ENCODE results near the gene KCNH6. TPM values are rescaled to one million over a fixed set of nuclear protein-coding genes. Genes with fewer than 3 reads are reported as not detected.

The KCNH6 gene
- total RNA-seq, 2 donors from 2014 or later: not detected

DNA sequence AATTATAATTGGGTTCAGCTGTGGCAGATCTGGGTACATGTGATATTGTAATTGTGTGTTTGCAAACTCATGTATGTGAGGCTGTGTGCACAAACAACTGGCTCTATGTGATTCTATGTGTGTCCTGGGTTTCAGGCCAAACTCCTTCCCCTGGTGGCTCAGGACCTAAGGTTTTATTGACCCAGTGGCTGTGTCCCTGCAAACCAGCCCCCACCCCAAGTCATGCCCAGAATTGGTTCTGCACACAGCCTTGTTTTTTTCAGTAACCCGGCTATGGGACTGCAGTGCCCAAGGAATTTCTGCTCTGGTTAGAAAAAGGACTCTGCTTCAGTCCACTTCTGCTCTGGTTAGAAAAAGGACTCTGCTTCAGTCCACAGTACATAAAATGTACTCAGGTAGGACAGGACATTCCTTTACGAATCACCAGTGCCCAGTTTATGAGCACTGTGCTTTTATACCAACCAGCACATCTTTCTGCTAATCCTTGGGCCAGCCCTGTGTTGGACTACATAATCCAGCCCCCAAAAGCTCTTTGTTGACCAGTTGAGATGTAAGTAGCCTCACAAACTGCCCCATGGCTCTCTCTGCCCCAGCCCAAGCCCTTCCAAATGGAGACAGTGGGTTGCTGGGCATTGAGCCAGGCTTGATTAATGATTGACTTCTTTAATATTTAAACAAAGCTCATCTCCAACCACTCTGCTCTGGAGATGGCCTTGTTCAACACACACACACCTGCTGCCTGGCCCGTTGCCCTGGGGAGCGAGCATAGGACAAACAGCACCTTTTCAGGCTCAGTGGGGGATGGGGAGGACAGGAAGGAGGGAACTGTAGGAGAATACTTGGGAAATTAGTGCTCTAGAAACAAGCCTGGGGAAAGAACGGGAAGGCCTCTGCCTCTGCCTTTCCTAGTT lies 2.9 kb upstream of the KCNH6 start:
- Mint-ChIP-seq H3K9me3 (no peaks in the 10 kb centered on the region), H3K27ac (no peak overlapping the region), H3K36me3 (ENCODE audit: insufficient read depth in 2 of 2) (no peaks in the 10 kb centered on the region), H3K27me3 (ENCODE audit: low read depth) (peaks cover 29% of the 10 kb centered on the region), H3K4me3 (no peak overlapping the region), H3K4me1 (ENCODE audit: low read depth) (peaks cover 23% of the 10 kb centered on the region)
- DNase-seq (no peak), ATAC-seq (replicated peaks in 1 of 2) (no peak)

DNA sequence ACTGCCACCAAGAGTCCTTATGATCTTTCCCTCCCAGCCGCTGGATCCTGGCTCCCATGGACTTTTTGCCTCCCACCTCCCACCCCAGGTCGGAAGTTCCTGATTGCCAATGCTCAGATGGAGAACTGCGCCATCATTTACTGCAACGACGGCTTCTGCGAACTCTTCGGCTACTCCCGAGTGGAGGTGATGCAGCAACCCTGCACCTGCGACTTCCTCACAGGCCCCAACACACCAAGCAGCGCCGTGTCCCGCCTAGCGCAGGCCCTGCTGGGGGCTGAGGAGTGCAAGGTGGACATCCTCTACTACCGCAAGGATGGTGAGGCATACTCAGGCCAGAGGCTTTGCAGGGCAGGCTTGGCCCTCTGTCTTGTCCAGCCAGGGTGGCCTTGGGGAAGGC lies 893 bp downstream of the KCNH6 start:
- DNase-seq (no peak), ATAC-seq (replicated peaks in 1 of 2) (no peak)
- H3K4me1 Mint-ChIP-seq (ENCODE audit: low read depth): peaks cover 7% of the 10 kb centered on the region
- H3K36me3 Mint-ChIP-seq (ENCODE audit: insufficient read depth in 2 of 2): no peaks in the 10 kb centered on the region
- H3K9me3 Mint-ChIP-seq: no peaks in the 10 kb centered on the region
- H3K27ac Mint-ChIP-seq: no peak overlapping the region
- peak overlapping the region in 1 of 2 donors; percentile 50 for H3K4me3 Mint-ChIP-seq
- peaks cover 31% of the 10 kb centered on the region for H3K27me3 Mint-ChIP-seq (ENCODE audit: low read depth)

DNA sequence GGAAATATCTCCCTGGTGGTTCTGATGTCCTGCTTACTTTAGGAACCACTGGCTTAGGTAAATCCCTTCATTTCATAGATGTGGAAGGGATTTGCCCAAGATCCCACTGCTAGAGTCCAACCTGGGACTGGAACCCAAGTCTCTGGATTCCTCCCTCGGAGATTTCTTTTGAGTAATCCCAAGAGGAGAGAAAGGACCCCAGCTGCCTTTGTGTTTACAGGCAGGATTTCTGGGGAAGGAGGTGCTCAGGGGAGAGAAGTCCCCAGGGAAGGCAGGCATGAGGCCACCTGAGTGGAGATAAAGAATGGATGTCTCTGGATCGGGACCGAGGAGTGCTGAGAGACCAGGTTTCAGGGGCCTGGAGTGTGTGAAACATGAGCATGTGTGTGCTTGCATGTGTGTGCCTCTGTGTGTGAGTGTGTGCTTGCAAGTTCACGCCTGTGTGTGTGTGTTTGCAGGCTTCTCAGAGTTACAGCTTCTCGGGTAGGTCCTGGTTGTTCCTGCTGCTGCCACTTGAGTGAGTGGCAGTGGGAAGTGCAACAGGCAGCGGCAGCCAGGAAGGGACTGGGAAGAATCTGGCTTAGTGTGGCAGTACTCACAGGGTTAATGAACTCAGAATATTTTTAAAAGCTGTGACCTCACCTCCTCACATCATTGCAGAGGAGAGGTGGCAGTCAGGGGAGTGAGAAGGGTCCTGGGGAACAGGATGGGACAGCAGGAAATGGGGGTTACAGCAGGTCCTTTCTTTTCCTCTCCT lies 2.2 kb downstream of the KCNH6 start:
- Mint-ChIP-seq H3K27ac (no peak overlapping the region), H3K9me3 (no peaks in the 10 kb centered on the region), H3K4me3 (no peak overlapping the region), H3K4me1 (ENCODE audit: low read depth) (peaks cover 7% of the 10 kb centered on the region), H3K36me3 (ENCODE audit: insufficient read depth in 2 of 2) (no peaks in the 10 kb centered on the region), H3K27me3 (ENCODE audit: low read depth) (peaks cover 31% of the 10 kb centered on the region)
- ATAC-seq (replicated peaks in 1 of 2): no peak
- DNase-seq: no peak

DNA sequence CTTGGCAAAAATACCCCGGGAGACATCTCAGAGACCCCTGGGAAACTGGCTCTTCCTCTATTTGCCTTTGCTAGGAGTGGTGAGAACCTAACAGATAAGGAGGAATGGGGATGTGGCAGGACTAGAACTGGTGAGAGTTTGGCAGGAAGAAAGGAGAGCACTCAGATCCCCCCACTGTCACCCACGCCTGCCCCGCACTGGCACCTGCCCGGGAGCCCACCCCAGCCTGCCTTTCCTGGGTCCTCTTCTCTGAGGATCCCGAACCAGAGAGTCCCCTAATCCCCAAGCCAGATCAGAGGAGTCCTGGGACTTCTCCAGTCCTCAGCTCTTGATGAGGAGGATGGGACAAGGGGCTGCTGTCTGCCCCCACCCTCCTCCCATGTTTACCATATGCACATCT lies 3.7 kb downstream of the KCNH6 start:
- H3K27ac Mint-ChIP-seq: no peak overlapping the region

DNA sequence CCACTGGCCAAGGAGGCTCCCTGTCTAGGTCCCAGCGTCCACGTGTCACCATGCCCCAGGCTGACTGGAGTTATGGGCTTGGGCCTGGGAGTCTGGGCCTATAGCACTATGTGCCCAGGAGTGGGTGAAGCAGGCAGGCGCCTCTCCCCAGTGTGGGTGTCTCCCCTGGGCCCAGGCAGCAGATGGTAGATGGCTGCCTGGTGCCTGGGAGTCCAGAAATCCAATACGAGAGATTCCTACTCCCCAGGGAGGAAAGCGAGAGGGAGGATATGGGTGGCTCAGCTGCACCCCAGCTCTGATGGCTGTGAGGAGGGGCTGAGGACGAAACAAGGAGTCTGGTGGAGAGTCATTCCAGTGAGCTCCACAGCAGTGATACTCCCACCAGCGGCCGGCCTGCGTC lies 5.0 kb downstream of the KCNH6 start:
- Mint-ChIP-seq H3K27me3 (ENCODE audit: low read depth) (peaks cover 31% of the 10 kb centered on the region), H3K9me3 (no peaks in the 10 kb centered on the region), H3K4me3 (no peak overlapping the region), H3K4me1 (ENCODE audit: low read depth) (peaks cover 7% of the 10 kb centered on the region), H3K36me3 (ENCODE audit: insufficient read depth in 2 of 2) (no peaks in the 10 kb centered on the region), H3K27ac (no peak overlapping the region)
- DNase-seq (no peak), ATAC-seq (replicated peaks in 1 of 2) (no peak)

More for the DNA sequence above, 3.7 kb downstream of the KCNH6 start:
- DNase-seq: no peak
- Mint-ChIP-seq H3K27me3 (ENCODE audit: low read depth) (peaks cover 31% of the 10 kb centered on the region), H3K9me3 (no peaks in the 10 kb centered on the region), H3K4me3 (no peak overlapping the region), H3K36me3 (ENCODE audit: insufficient read depth in 2 of 2) (no peaks in the 10 kb centered on the region), H3K4me1 (ENCODE audit: low read depth) (peaks cover 7% of the 10 kb centered on the region)
- no peak for ATAC-seq (replicated peaks in 1 of 2)

DNA sequence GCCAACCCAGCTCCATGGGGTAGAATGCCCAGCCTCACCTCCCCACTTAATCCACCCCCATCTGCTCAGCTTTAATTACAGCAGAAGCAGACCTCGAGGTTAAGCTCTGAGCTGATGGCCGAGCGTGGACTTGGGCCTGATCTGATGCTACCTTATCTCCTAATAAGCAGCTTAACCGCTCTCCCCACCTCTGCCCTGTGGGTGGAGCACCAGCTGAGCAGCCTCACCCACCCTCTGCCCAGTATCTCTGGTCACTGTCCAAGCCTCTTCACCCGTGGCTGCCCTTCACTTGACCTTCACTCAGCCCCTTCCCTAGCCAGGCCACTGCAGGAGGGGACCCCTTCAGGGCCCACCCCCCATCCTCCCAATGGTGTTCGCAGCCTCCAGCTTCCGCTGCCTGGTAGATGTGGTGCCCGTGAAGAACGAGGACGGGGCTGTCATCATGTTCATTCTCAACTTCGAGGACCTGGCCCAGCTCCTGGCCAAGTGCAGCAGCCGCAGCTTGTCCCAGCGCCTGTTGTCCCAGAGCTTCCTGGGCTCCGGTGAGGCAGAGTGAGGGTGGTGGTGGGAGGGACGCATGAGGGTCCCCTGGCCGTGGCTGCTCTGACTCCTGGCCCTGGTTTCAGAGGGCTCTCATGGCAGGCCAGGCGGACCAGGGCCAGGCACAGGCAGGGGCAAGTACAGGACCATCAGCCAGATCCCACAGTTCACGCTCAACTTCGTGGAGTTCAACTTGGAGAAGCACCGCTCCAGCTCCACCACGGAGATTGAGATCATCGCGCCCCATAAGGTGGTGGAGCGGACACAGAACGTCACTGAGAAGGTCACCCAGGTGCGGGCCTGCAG lies 6.8 kb downstream of the KCNH6 start:
- H3K27ac Mint-ChIP-seq: no peak overlapping the region
- no peaks in the 10 kb centered on the region for H3K36me3 Mint-ChIP-seq (ENCODE audit: insufficient read depth in 2 of 2)
- no peak overlapping the region for H3K4me3 Mint-ChIP-seq
- H3K4me1 Mint-ChIP-seq (ENCODE audit: low read depth): no peaks in the 10 kb centered on the region
- no peaks in the 10 kb centered on the region for H3K9me3 Mint-ChIP-seq
- H3K27me3 Mint-ChIP-seq (ENCODE audit: low read depth): peaks cover 16% of the 10 kb centered on the region
- no peak for ATAC-seq (replicated peaks in 1 of 2)
- no peak for DNase-seq

DNA sequence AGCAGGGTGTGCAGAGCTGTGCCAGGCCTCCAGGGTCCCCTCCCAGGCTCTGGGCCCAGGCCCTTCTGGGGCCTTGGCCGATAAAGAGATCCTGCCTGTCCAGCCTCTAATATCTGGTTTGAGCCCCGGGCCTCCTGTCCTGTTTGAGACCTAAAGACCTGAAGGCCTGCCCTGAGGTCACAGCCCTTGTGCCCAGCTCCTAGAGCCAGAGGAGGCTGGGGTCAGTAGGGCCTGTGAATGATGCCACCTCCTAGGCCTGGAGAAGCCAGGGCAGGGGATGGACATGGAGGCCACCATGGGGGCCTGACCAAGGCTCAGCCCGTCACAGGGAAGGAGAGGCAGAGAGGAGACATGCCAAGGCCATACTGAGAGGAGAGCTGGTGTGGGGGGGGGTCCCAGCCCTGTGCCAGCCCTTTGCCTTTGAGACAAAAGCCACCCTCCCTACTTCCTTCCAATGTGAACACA lies 7.4 kb downstream of the KCNH6 start:
- ATAC-seq (replicated peaks in 1 of 2) (no peak), DNase-seq (no peak)
- Mint-ChIP-seq H3K9me3 (no peaks in the 10 kb centered on the region), H3K36me3 (ENCODE audit: insufficient read depth in 2 of 2) (no peaks in the 10 kb centered on the region), H3K27me3 (ENCODE audit: low read depth) (peaks cover 15% of the 10 kb centered on the region), H3K4me1 (ENCODE audit: low read depth) (no peaks in the 10 kb centered on the region), H3K4me3 (no peak overlapping the region), H3K27ac (no peak overlapping the region)

DNA sequence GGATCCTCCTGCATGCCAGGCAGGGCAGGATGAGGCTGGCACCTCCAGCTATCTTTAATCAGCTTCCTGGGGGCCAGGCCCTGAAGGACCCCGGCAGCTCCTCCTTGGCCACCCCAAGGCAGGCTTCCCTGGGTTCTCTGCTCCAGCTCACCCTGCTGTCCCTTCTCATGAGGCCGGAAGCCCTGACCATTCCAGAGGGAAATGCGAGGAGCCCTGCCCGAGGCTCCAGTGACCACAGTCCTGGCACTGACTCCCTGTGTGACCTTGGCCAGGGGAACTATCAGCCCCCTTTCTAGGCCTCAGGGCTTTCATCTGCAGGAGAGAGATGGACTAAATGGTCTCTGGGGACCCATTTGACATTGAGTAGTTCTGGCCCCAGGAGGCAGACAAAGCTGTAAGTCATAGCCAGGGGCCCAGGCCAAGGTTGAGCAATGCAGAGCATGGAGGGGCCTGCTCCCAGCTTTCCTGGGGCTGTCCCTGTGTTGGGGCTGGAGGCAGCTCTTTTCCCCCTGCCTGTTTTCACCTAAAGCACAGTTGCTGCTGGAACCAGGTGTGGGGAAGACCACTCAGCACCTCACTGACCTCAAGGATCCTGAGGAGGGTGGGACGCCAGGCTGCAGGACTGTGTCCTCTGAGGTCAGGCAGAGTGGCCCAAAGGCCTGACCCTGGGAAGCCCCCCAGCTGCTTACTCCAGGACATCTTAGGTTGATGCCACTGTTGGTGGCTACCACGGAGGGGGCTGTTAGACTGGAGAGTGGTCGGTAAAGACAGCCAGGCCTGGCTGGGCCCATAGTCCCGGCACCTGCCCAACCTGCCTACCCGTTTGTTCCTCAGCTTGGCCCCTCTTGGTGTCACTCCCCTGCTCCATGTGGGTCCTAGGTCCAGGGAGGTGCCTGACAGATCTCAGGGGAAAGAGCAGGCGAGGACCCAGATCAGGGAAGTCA lies 8.1 kb downstream of the KCNH6 start:
- Mint-ChIP-seq H3K4me1 (ENCODE audit: low read depth) (no peaks in the 10 kb centered on the region), H3K36me3 (ENCODE audit: insufficient read depth in 2 of 2) (no peaks in the 10 kb centered on the region), H3K9me3 (no peaks in the 10 kb centered on the region), H3K27ac (no peak overlapping the region), H3K4me3 (no peak overlapping the region), H3K27me3 (ENCODE audit: low read depth) (peaks cover 12% of the 10 kb centered on the region)
- ATAC-seq (replicated peaks in 1 of 2) (no peak), DNase-seq (no peak)

DNA sequence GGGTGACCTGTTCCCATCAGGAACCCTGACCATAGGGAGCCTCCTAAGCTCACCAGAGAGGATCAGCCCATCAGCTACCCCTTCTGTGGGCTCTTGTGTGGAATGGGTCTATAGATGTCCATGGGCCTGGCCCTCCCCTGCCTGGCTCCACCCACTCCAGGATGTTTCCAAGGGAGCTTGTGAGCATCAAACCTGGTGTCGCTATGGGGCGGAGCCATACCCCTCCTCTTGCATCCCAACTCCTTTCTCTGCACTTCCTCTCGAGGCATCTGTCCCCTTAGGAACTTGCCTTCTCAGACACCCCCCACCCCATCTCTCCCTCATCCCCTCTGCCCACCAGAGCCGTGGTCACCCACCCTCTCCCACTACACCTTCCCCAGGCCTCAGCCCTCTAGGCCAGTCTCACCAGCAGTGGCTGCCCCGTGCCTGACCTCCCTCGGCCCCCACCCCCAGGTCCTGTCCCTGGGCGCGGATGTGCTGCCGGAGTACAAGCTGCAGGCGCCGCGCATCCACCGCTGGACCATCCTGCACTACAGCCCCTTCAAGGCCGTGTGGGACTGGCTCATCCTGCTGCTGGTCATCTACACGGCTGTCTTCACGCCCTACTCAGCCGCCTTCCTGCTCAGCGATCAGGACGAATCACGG lies 10.4 kb downstream of the KCNH6 start:
- H3K27me3 Mint-ChIP-seq (ENCODE audit: low read depth): peaks cover 22% of the 10 kb centered on the region
- DNase-seq (no peak), ATAC-seq (replicated peaks in 1 of 2) (no peak)
- no peaks in the 10 kb centered on the region for H3K36me3 Mint-ChIP-seq (ENCODE audit: insufficient read depth in 2 of 2)
- no peaks in the 10 kb centered on the region for H3K9me3 Mint-ChIP-seq
- H3K27ac Mint-ChIP-seq: no peak overlapping the region
- H3K4me1 Mint-ChIP-seq (ENCODE audit: low read depth): peaks cover 4% of the 10 kb centered on the region
- H3K4me3 Mint-ChIP-seq: no peak overlapping the region

DNA sequence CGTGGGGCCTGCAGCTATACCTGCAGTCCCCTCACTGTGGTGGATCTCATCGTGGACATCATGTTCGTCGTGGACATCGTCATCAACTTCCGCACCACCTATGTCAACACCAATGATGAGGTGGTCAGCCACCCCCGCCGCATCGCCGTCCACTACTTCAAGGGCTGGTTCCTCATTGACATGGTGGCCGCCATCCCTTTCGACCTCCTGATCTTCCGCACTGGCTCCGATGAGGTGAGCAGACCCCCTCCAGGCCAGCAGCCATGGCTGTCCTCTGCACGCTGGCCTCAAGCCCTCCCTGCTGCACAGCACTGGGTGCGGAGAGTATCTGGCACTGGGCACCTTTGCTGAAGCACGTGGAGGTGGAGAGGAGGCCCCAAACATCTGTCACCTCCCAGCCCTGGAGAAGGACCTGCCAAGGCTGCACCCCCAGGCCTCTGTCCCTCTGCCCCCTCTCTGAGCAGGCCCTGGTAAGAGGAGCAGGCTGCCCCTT lies 11.0 kb downstream of the KCNH6 start:
- H3K9me3 Mint-ChIP-seq: no peaks in the 10 kb centered on the region
- peaks cover 6% of the 10 kb centered on the region for H3K4me1 Mint-ChIP-seq (ENCODE audit: low read depth)
- ATAC-seq (replicated peaks in 1 of 2) (no peak), DNase-seq (no peak)
- no peak overlapping the region for H3K27ac Mint-ChIP-seq
- H3K27me3 Mint-ChIP-seq (ENCODE audit: low read depth): peaks cover 27% of the 10 kb centered on the region
- H3K4me3 Mint-ChIP-seq: no peak overlapping the region
- H3K36me3 Mint-ChIP-seq (ENCODE audit: insufficient read depth in 2 of 2): no peaks in the 10 kb centered on the region

DNA sequence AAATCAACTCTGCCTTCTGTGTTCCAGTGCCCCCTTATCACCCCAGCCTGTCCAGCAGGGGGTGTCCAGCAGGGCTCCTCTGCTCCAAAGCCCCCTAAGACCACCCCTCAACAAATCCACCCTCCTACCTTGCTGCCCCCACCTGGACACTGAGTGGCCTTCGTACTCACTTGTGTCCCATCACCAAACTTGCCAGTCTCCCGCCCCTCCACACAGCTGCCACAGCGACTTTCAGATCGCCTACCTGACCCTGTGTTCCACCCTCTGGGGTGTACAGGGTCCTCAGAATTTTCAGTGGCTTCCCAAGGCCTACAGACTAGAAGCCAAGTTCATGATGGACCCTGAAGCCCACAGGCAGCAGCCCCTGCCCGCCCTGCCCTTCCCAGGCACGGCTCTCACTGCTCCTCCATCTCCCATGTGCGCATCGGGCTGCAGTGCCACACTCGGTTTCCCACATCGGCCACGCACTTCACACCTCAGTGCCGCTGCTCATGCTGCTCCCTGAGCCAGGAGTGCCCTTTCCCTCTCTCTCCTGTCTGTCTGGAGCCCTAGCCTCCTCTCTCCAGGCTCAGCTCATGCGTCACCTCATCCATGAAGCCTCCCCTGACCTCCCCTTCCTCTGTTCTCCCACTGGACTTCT lies 11.8 kb downstream of the KCNH6 start:
- DNase-seq: no peak
- Mint-ChIP-seq H3K27ac (no peak overlapping the region), H3K9me3 (no peaks in the 10 kb centered on the region), H3K27me3 (ENCODE audit: low read depth) (peaks cover 35% of the 10 kb centered on the region), H3K4me3 (no peak overlapping the region), H3K36me3 (ENCODE audit: insufficient read depth in 2 of 2) (no peaks in the 10 kb centered on the region), H3K4me1 (ENCODE audit: low read depth) (peaks cover 6% of the 10 kb centered on the region)
- ATAC-seq (replicated peaks in 1 of 2): no peak

All from activated T-cell treated with anti-CD3 and anti-CD28 coated beads, Interleukin-2, amount 50 U/mL, for 72 hours (primary cell).